ENCODE data around the gene SLC2A14. TPM values are rescaled to one million over a fixed set of nuclear protein-coding genes. Genes with fewer than 3 reads are reported as not detected.
"Not testable (repeated sequence)": the region's sequence is repeated elsewhere in the genome, so short reads cannot be mapped to it uniquely, and the experiment has no call there.

Gene SLC2A14
- total RNA-seq, 2 donors from 2014 or later: 10.3 TPM; not detected in 1

DNA sequence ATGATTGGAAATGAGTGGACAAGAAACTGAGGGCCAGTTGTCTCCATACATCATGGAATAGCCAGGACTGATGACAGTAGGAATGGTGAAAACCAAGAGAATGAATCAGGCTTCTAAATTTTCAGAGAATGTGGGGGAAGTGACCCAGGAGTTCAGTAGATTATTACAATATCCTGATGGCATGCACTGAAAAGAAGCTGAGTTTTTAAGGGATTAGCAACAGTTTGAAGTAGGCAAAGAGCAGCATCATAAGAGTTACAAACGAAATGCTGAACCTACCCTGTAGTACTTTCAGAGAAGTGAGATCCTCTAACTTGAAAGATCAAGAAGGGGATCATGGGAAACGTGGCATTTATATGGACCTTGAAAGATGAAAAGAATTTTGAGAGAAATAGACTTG lies 13.2 kb downstream of the SLC2A14 start:
- peaks cover 10 to 17% of the 10 kb centered on the region in 2 donors for H3K4me1 Mint-ChIP-seq (ENCODE audit: low read depth in 2 of 2)
- H3K27me3 Mint-ChIP-seq: peaks cover 3 to 8% of the 10 kb centered on the region in 2 donors
- no peaks in the 10 kb centered on the region for H3K36me3 Mint-ChIP-seq
- no peak for ATAC-seq
- no peaks in the 10 kb centered on the region for H3K9me3 Mint-ChIP-seq
- no peak for DNase-seq (ENCODE audit: low spot score)
- H3K4me3 Mint-ChIP-seq: no peak overlapping the region
- H3K27ac Mint-ChIP-seq: peak overlapping the region in 1 of 2 donors; percentile 45

DNA sequence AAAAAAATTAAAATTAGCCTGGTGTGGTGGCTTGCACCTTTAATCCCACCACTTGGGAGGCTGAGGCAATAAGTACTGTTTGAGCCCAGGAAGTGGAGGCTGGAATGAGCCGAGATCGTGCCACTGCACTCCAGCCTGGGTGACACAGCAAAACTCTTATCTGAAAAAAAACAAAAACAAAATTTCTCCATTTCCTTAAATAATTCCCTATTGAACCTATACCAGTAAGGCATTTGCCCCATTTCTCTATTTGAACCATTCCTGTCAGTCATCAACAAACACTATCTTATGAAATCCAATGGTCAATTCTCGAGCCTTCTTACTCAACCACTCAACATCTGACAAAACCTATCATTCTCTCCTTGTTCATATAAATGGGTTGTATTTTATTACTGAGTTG lies 14.7 kb downstream of the SLC2A14 start:
- Mint-ChIP-seq H3K27ac (no peak overlapping the region), H3K4me1 (ENCODE audit: low read depth in 2 of 2) (peaks cover 10 to 15% of the 10 kb centered on the region in 2 donors), H3K36me3 (no peaks in the 10 kb centered on the region), H3K9me3 (no peaks in the 10 kb centered on the region), H3K4me3 (no peak overlapping the region), H3K27me3 (peaks cover 6 to 10% of the 10 kb centered on the region in 2 donors)
- DNase-seq (ENCODE audit: low spot score) (no peak), ATAC-seq (no peak)

DNA sequence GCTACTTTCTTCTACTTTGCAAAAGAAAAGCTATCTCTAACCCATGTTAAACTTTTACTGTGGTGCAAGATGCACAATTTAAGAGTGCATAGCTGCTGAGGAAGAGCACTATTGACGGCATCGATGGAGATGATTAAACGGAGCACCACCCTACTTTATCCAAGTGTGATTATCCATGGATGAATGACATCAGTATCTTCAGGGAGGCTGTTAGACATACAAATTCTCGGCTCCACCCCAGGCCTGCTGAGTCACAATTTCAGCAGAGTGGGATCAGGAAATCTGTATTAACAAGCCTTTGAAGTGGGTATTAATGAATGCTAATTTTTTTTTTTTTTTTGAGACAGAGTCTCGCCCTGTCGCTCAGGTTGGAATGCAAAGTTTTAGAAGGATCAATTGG lies 16.2 kb downstream of the SLC2A14 start:
- Mint-ChIP-seq H3K36me3 (no peaks in the 10 kb centered on the region), H3K4me3 (no peak overlapping the region), H3K27ac (peak overlapping the region in 1 of 2 donors; percentile 14), H3K9me3 (no peaks in the 10 kb centered on the region), H3K27me3 (peaks cover 14 to 22% of the 10 kb centered on the region in 2 donors), H3K4me1 (ENCODE audit: low read depth in 2 of 2) (peaks cover 9 to 10% of the 10 kb centered on the region in 2 donors)
- DNase-seq (ENCODE audit: low spot score) (no peak), ATAC-seq (no peak)

DNA sequence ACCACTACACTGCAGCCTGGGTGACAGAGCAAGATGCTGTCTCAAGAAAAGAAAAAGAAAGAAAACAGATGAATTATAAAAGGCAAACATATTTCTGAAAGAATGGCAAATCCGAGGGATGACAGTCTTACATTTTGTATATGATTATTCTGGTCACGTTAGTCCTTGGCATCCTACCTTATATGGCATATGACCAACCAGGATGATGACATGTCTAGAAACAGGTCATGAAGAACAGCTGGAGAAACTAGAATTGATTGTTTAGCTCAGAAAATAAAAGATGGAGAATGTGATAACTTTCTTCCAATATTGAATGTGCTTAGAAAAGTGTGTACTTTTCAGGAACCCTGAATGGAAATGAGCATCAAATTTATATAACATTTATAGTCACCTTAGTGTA lies 19.2 kb downstream of the SLC2A14 start:
- Mint-ChIP-seq H3K36me3 (no peaks in the 10 kb centered on the region), H3K9me3 (no peaks in the 10 kb centered on the region), H3K27ac (no peak overlapping the region), H3K27me3 (peaks cover 21 to 23% of the 10 kb centered on the region in 2 donors), H3K4me3 (no peak overlapping the region), H3K4me1 (ENCODE audit: low read depth in 2 of 2) (no peaks in the 10 kb centered on the region)
- ATAC-seq (no peak), DNase-seq (ENCODE audit: low spot score) (no peak)

DNA sequence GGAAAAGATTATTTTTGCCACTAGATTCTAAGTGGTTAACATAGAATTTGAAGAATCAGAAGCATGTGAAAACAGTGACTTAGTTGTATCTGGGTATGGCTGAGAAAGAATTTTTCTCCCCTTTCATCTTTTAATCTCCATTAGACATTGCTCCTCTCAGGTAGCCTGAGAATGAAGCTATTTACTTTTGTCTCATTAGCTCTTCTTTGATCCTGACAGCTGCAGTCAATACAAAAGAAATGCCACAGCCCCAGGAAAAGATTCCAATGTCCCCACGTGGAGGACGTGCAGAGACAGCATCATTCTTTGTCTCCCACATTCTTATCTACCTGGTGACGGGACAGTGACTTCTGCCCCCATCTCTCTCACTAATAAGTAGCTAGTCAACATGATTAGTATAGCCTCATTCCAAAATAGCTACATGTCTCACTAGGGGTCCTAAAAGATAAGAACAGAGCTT lies 21.1 kb downstream of the SLC2A14 start:
- ATAC-seq; H3K4me3 Mint-ChIP-seq; H3K36me3 Mint-ChIP-seq; H3K27ac Mint-ChIP-seq; H3K9me3 Mint-ChIP-seq; DNase-seq (ENCODE audit: low spot score); H3K4me1 Mint-ChIP-seq (ENCODE audit: low read depth in 2 of 2): not testable (repeated sequence)
- peaks cover 27 to 40% of the 10 kb centered on the region in 2 donors for H3K27me3 Mint-ChIP-seq

DNA sequence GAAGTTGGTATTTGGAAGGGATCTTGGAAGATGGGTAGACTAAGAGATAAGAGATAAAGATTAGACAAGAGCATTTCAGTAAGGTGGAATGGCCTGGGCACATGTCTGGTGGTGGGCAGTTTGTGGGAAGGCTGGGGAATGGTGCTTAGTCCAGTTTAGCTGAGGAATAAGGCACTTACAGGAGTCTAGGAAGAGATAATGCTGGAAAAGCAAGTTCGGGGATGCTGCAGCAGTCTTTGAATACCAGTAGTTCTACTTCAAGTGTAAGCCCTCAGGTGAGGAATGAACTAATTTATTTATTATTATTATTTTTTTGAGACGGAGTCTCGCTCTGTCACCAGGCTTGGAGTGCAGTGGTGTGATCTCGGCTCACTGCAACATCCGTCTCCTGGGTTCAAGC lies 22.6 kb downstream of the SLC2A14 start:
- not testable (repeated sequence) for ATAC-seq; H3K9me3 Mint-ChIP-seq; H3K4me3 Mint-ChIP-seq; H3K27ac Mint-ChIP-seq; H3K36me3 Mint-ChIP-seq; H3K4me1 Mint-ChIP-seq (ENCODE audit: low read depth in 2 of 2); DNase-seq (ENCODE audit: low spot score)
- peaks cover 27 to 33% of the 10 kb centered on the region in 2 donors for H3K27me3 Mint-ChIP-seq

DNA sequence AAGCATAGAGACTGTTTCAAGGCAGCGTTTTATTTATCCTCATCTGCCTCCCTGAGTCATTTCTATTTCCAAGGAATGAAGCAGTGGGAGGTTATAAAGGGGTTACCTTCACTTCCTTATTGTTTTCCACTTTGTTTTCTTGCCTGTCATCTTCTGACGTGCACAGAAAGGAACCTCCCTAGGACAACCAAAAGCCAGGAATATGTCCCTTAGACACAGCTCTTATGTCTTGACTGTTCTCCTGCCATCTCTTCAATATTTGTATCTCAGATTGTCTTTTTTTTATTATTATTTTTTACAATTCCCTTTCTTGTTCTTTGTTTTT lies 24.7 kb downstream of the SLC2A14 start:
- H3K4me1 Mint-ChIP-seq (ENCODE audit: low read depth in 2 of 2); H3K4me3 Mint-ChIP-seq; ATAC-seq; DNase-seq (ENCODE audit: low spot score); H3K27ac Mint-ChIP-seq; H3K9me3 Mint-ChIP-seq; H3K36me3 Mint-ChIP-seq: not testable (repeated sequence)
- peaks cover 29 to 31% of the 10 kb centered on the region in 2 donors for H3K27me3 Mint-ChIP-seq

DNA sequence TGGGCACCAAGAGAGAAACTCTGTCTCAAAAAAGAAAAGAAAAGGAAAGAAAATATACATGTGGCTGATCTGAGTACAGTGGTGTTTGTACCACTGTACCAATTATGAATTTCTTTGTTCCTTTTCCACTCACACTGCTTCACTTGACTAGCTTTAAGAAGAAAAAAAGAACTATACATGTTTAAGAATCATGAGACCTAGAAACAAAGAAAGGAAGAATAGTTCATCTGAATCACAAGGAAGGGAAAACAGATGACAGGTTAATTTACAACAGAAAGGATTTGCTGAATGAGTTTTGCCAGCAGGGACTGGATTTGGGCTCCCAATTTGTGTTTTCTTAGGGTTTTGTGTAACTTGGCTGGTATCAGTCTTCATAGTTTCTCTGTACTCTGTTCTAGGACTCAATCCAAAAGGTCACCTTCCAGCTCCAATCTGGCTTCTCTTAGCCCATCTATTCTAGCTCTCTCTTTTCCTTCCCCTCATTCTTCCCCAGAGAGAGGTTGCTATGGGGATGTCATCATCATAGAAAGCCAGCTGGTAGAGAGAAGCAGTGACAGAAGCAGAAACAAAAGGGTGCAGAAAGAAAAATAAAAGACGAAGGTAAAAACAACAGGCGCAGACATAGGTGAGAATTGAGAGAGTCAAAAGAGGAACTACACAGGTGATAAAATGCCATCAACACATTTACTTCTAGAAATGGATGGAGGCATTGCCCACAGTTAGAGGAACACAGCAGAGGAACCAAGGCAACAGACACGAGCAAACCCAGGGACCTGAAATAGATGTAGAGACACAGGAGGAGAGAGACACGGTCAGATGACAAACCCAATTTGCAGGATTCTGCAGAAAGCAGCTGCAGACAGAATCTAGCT lies 25.3 kb downstream of the SLC2A14 start:
- H3K9me3 Mint-ChIP-seq; H3K27ac Mint-ChIP-seq; H3K4me3 Mint-ChIP-seq; DNase-seq (ENCODE audit: low spot score); H3K4me1 Mint-ChIP-seq (ENCODE audit: low read depth in 2 of 2); H3K36me3 Mint-ChIP-seq; ATAC-seq: not testable (repeated sequence)
- H3K27me3 Mint-ChIP-seq: peaks cover 23 to 25% of the 10 kb centered on the region in 2 donors

DNA sequence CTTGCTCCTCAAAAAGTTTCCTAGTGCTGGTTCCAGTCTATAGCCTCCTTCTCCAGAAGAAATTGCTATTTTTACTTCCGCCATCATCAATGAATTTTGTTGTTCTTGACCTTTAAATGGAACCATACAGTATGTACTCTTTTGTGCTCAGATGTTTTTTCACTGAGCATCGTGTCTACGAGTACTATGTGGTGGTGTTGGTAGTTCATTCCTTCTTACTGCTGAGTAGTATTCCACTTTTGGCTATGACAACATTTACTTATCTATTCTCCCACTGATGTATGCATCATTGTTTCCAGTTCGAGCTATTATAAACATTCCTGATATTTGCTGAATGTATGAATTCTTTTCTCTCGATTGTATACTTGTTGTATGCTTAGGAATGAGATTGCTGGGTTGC lies 28.6 kb downstream of the SLC2A14 start:
- Mint-ChIP-seq H3K9me3 (no peaks in the 10 kb centered on the region), H3K4me3 (no peak overlapping the region), H3K36me3 (no peaks in the 10 kb centered on the region), H3K27me3 (peaks cover 20 to 23% of the 10 kb centered on the region in 2 donors), H3K4me1 (ENCODE audit: low read depth in 2 of 2) (peaks cover 0 to 5% of the 10 kb centered on the region in 2 donors), H3K27ac (peak overlapping the region in 1 of 2 donors; percentile 80)
- ATAC-seq (no peak), DNase-seq (ENCODE audit: low spot score) (no peak)

DNA sequence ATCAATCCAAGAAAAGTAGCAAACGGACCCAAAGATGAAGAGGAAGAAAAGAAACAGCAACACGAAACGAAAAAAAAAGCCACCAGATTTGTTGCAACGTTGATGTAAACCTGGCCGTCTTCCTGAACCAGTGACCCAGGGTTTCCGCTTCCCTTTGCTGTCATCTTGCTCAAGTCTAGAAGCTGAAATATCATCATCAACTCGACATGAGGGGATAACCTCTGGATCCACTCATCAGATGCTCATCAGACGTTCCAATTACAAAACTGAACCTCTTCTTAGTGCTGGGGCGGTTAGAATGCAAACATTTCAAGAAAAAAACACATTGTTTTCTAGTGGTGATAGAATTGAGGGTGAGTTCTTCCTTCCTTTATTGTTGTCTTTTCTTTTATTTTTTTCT lies 29.1 kb downstream of the SLC2A14 start:
- H3K36me3 Mint-ChIP-seq; H3K9me3 Mint-ChIP-seq; DNase-seq (ENCODE audit: low spot score); H3K4me1 Mint-ChIP-seq (ENCODE audit: low read depth in 2 of 2): not testable (repeated sequence)
- Mint-ChIP-seq H3K4me3 (peak overlapping the region; percentile 58), H3K27me3 (peaks cover 20 to 23% of the 10 kb centered on the region in 2 donors), H3K27ac (peak overlapping the region in 1 of 2 donors; percentile 80)
- peak; percentile 84 to 86 for ATAC-seq

DNA sequence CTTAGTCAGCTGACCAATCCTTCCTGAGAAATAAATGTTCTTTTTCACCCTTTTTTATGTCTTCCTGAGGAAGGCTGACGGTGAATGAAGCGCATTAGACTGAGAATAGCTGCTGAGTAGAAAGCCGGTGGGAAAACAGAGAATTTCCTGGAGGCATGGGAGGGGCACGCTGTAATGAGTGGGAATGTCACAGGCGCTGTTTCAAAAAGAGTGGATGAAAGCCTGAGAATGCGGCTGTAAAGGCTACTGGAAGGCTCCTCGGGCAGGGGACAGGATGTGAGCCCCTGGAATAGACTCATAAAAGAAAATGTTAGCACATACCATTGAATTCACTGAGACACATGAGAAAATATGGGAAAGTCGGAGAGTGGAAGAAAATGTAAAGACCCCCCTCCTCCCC lies 29.6 kb downstream of the SLC2A14 start:
- not testable (repeated sequence) for H3K4me1 Mint-ChIP-seq (ENCODE audit: low read depth in 2 of 2); DNase-seq (ENCODE audit: low spot score); H3K36me3 Mint-ChIP-seq; H3K9me3 Mint-ChIP-seq; H3K4me3 Mint-ChIP-seq
- Mint-ChIP-seq H3K27me3 (peaks cover 18 to 20% of the 10 kb centered on the region in 2 donors), H3K27ac (peak overlapping the region in 1 of 2 donors; percentile 80)
- ATAC-seq: peak in 1 of 2 donors; percentile 24

DNA sequence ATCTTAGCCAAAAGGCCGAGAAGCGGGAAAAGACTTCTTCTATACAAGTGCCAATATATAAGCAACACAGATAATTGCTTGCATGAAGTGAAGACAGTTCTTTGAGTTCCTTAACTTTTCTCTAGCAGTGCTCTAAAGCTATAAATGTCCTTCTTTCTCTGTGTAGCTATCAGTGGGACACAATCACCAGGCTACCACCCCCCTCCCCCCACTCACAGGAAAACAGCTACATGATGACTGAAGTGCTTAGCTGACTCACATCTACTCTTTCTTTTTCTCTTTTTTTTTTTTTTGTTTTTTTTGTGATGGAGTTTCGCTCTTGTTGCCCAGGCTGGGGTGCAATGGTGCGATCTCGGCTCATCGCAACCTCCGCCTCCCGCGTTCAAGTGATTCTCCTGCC lies 30.3 kb downstream of the SLC2A14 start:
- DNase-seq (ENCODE audit: low spot score); H3K4me3 Mint-ChIP-seq; H3K27ac Mint-ChIP-seq; H3K9me3 Mint-ChIP-seq; H3K36me3 Mint-ChIP-seq; H3K4me1 Mint-ChIP-seq (ENCODE audit: low read depth in 2 of 2): not testable (repeated sequence)
- peak; percentile 48 to 63 for ATAC-seq
- peaks cover 11 to 17% of the 10 kb centered on the region in 2 donors for H3K27me3 Mint-ChIP-seq

DNA sequence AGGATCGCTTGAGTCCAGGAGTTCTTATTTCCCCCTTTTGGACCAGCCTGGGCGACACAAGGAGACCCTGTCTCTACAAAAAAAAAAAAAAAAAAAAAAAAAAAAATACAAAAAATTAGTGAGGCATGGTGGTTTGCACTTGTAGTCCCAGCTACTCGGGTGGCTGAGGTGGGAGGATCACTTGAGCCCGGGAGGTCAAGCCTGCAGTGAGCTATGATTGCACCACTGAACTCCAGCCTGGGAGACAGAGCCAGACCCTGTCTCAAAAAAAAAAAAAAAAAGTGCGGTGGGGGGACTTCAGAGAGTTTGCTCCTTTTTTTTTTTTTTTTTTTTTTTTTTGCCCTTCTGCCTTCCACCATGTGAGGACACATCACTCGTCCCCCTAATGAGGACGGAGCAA lies 32.9 kb downstream of the SLC2A14 start:
- not testable (repeated sequence) for H3K27ac Mint-ChIP-seq; H3K4me3 Mint-ChIP-seq; H3K36me3 Mint-ChIP-seq; ATAC-seq; DNase-seq (ENCODE audit: low spot score); H3K4me1 Mint-ChIP-seq (ENCODE audit: low read depth in 2 of 2); H3K9me3 Mint-ChIP-seq
- H3K27me3 Mint-ChIP-seq: peaks cover 5 to 11% of the 10 kb centered on the region in 2 donors

DNA sequence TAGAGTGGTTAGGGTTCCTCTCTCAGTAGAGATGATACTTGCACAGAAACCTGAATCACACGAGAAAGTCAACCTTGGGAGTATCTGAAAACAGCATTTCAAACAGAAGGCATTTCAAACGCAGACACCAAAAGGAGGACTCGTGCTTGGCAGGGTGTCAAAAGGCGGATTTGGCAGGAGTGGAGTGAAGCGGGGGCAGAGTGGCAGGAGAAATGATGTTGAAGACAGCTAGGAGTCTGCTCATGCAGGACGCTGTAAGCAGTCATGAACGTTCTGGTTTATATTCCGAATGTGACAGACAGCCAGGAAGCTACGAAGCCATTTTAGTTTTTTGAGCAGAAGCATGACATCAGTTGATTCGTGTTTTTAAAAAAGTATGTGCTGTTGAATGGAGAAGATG lies 33.5 kb downstream of the SLC2A14 start:
- not testable (repeated sequence) for DNase-seq (ENCODE audit: low spot score); H3K9me3 Mint-ChIP-seq; H3K4me1 Mint-ChIP-seq (ENCODE audit: low read depth in 2 of 2); H3K27me3 Mint-ChIP-seq; ATAC-seq; H3K36me3 Mint-ChIP-seq; H3K4me3 Mint-ChIP-seq; H3K27ac Mint-ChIP-seq

All from natural killer cell treated with Interleukin-12 subunit alpha and Interleukin-12 subunit beta and Interleukin-15 and Interleukin-18, amount 100 ng/mL, for 72 hours (primary cell).